GM12891 (cell line): ENCODE results near the gene ZFYVE21.

Source experiments
- POLR2A ChIP-seq: IDR thresholded peaks from 2 replicates; pipeline ENCODE4 v1.6.1; 2011; ENCODE audit warnings: low read depth, low read length, control low read depth
- POLR2AphosphoS5 ChIP-seq: IDR thresholded peaks from 2 replicates; pipeline ENCODE4 v1.6.1; 2011; ENCODE audit warnings: low read depth, low read length, control low read depth
- SPI1 ChIP-seq: IDR thresholded peaks from 2 replicates; pipeline ENCODE4 v1.6.1; 2011; ENCODE audit warnings: low read depth, low read length, control low read depth

GRCh38 chr14:103700753-103701490 lies 14.7 kb upstream of the ZFYVE21 start:
- no peak for TF ChIP-seq POLR2AphosphoS5
- no peak for TF ChIP-seq POLR2A
- TF ChIP-seq SPI1 = no peak
